Right atrium auricular region (tissue), 2 donors: Measurements from ENCODE around the gene AQP2. TPM values are rescaled to one million over a fixed set of nuclear protein-coding genes. Genes with fewer than 3 reads are reported as not detected.

ENCODE experiments used
- DNase-seq: peaks from one replicate; pipeline ENCODE4 v3.0.0-alpha.2; 2019; ENCODE audit warnings: low spot score
- H3K27ac ChIP-seq, 2 donors: fragments of 200-600 bp; sonication (generic); 1 replicate in 1 of 2; 2 replicates in 1 of 2; pipeline ENCODE4 v1.5.1; 2016 to 2019
- H3K27me3 ChIP-seq, 2 donors: fragments of 200-600 bp; sonication (generic); one replicate each; pipeline versions ENCODE4 v1.5.1 to v1.6.0; 2017 to 2019
- H3K36me3 ChIP-seq: fragments of 200-600 bp; sonication (generic); one replicate; pipeline ENCODE4 v1.5.1; 2016
- H3K4me1 ChIP-seq, 2 donors: fragments of 200-600 bp; sonication (generic); one replicate each; pipeline versions ENCODE4 v1.5.1 to v1.6.0; 2017 to 2019
- H3K4me3 ChIP-seq, 2 donors: fragments of 200-600 bp; sonication (generic); 1 replicate in 1 of 2; 2 replicates in 1 of 2; pipeline ENCODE4 v1.5.1; 2017 to 2019; ENCODE audit warnings: mild to moderate bottlenecking in 1 of 2, moderate library complexity in 1 of 2
- H3K9me3 ChIP-seq, 2 donors: fragments of 200-600 bp; sonication (generic); one replicate each; pipeline ENCODE4 v1.5.1; 2019
- total RNA-seq, 2 donors: library from RNA; depleted of rRNA; stranded (reverse); fragments of >200 nt; gene quantifications; one replicate each; pipeline ENCODE4 v1.1.0, GENCODE V29; 2016
- TF ChIP-seq, protein P1 (sequence below), 2 donors: fragments of 200-600 bp; sonication (generic); IDR thresholded peaks; one replicate each; pipeline ENCODE4 v1.5.1; 2019; ENCODE audit warnings: antibody characterized with exemption in 2 of 2

AQP2 gene
- total RNA-seq, 2 donors from 2014 or later: 0.83 TPM; not detected in 1

DNA sequence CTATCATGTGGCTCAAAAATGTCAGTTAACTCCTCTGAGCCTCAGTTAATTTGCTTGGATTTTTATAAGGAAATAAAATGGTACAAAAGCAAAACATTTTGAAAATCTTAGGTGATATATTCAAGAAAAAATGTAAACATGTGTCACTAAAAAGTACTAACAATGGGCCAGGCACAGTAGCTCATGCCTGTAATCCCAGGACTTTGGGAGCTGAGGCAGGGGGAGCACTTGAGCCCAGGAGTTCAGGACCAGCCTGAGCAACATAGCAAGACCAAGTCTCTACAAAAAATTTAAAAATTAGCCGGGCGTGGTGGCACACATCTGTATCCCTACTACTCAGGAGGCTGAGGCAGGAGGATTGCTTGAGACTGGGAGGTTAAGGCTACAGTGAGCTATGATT is 47.9 kb downstream of the AQP2 start:
- H3K9me3 ChIP-seq: no peaks in the 10 kb centered on the region
- H3K27ac ChIP-seq: no peak overlapping the region
- H3K4me3 ChIP-seq: no peak overlapping the region
- TF ChIP-seq, protein P1, sequence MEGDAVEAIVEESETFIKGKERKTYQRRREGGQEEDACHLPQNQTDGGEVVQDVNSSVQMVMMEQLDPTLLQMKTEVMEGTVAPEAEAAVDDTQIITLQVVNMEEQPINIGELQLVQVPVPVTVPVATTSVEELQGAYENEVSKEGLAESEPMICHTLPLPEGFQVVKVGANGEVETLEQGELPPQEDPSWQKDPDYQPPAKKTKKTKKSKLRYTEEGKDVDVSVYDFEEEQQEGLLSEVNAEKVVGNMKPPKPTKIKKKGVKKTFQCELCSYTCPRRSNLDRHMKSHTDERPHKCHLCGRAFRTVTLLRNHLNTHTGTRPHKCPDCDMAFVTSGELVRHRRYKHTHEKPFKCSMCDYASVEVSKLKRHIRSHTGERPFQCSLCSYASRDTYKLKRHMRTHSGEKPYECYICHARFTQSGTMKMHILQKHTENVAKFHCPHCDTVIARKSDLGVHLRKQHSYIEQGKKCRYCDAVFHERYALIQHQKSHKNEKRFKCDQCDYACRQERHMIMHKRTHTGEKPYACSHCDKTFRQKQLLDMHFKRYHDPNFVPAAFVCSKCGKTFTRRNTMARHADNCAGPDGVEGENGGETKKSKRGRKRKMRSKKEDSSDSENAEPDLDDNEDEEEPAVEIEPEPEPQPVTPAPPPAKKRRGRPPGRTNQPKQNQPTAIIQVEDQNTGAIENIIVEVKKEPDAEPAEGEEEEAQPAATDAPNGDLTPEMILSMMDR (IDR thresholded peaks at IDR 0.05): no peak
- H3K36me3 ChIP-seq: peaks cover 6% of the 10 kb centered on the region
- no peaks in the 10 kb centered on the region for H3K4me1 ChIP-seq
- DNase-seq: no peak
- no peaks in the 10 kb centered on the region for H3K27me3 ChIP-seq

DNA sequence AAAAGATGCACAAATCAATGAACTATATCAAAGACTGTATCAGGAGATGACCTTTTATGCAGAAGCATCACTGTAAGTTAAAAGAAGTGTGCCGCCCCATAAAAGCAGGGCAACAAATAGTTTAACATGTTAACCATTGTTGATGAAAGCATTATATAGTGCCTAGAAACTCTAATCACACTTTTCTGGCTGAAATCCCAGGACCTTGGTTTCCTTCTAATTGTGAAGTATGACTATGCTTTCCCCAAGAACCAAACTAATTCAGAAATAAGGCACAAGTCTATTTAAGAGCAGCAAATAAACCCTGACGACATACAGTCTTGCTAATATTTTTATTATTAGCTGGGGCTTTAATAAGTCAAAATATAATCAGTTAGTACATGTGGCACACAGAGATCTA is 53.1 kb downstream of the AQP2 start:
- Histone ChIP-seq H3K4me3 (no peak overlapping the region), H3K4me1 (no peaks in the 10 kb centered on the region), H3K27me3 (no peaks in the 10 kb centered on the region), H3K36me3 (no peaks in the 10 kb centered on the region), H3K27ac (no peak overlapping the region), H3K9me3 (no peaks in the 10 kb centered on the region)
- TF ChIP-seq, protein P1 (IDR thresholded peaks at IDR 0.05): no peak
- no peak for DNase-seq

DNA sequence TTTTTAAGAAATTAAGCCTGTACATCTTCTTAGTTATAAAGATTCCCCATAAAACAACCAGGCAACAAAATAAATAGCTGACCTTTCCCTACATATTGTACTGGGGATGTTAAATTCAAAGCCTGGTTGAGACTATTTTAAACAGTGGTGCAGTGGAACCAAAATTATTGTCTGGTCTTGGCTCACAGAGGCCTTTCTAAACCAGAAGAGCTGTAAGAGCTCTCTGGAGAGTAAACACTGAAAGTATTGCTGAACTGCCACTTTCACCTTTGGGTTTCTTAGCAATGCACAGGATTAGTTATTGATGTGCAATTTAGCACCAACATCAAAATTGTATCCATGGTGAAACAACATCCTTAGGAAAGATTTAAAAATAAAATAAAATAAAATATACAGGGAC is 54.2 kb downstream of the AQP2 start:
- no peak overlapping the region for H3K4me3 ChIP-seq
- DNase-seq: no peak
- H3K36me3 ChIP-seq: no peaks in the 10 kb centered on the region
- no peak overlapping the region for H3K27ac ChIP-seq
- TF ChIP-seq, protein P1 (IDR thresholded peaks at IDR 0.05): no peak
- no peaks in the 10 kb centered on the region for H3K9me3 ChIP-seq
- no peaks in the 10 kb centered on the region for H3K27me3 ChIP-seq
- H3K4me1 ChIP-seq: no peaks in the 10 kb centered on the region

DNA sequence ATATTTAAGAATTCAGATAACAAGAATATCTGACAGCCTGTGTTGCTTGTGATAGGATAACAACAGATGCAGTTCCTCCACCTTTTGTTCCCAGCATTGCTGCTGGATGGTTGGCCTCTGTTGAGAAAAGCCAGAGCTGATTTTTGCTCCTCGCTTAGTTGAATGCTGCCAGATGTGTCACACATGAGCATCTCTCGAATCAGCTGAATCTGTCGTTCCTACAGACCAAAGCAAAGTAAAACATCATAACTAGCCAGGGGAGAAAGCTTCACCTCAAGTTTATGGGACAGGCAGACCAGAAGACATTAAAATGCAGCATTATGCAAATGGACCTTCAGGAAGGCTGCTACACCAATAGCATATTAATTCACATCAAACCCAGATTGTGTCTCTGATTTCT is 54.6 kb downstream of the AQP2 start:
- H3K4me1 ChIP-seq: no peaks in the 10 kb centered on the region
- H3K27ac ChIP-seq: no peak overlapping the region
- TF ChIP-seq, protein P1 (IDR thresholded peaks at IDR 0.05): no peak
- DNase-seq: no peak
- H3K36me3 ChIP-seq: no peaks in the 10 kb centered on the region
- no peak overlapping the region for H3K4me3 ChIP-seq
- no peaks in the 10 kb centered on the region for H3K27me3 ChIP-seq
- H3K9me3 ChIP-seq: no peaks in the 10 kb centered on the region

DNA sequence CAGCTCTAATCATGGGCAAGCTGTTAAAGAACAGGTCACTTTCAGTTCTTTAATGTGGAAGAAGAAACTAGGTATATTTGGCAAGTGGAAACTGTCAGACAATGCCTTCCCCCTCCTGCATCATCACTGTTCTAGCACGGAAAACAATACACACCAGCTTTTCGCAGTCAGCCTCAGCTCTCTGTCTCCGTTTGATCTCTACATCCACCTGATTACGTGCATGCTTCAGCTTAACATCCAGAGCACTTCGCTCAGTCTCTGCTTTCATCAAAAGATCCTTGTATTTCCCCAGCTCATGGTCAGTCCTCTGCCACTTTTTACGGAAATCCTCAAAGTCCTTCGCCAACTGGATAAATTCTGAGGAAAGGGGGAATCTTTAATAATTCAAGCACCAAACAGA is 55.7 kb downstream of the AQP2 start:
- no peaks in the 10 kb centered on the region for H3K4me1 ChIP-seq
- no peaks in the 10 kb centered on the region for H3K27me3 ChIP-seq
- H3K27ac ChIP-seq: no peak overlapping the region
- DNase-seq: no peak
- TF ChIP-seq, protein P1 (IDR thresholded peaks at IDR 0.05): no peak
- H3K36me3 ChIP-seq: no peaks in the 10 kb centered on the region
- H3K9me3 ChIP-seq: no peaks in the 10 kb centered on the region
- H3K4me3 ChIP-seq: no peak overlapping the region

DNA sequence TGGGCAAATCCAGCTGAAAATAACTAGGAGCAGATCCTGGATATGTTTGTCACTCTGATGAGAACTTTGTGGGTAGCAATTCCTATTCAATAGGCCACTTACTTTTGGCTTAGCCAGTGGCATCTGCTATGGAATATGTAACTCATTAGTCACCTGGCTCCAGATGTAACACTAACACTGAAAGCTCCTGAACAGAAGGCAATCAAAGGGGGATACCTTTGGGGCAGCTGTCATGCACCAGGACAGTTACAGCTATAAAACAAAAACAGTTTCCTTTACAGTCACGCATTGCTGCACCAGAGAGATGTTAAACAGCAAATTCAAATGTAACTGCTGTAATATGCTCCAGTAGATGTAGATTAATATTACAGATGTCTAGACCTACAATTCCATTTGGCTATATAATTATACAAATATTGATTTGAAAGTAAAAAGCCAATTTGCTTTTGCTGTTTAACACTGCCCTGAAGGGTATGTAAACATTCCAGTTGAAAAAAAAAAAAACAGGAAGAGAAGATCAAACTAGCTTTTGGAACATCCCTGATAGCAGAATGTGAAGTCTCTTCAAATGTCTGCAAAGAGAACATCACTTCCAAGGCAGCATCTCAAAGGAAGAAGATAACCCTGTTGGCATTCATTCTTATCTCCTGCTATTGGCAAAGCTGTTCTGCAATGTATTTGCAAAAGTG is 56.4 kb downstream of the AQP2 start:
- H3K36me3 ChIP-seq: no peaks in the 10 kb centered on the region
- no peak overlapping the region for H3K27ac ChIP-seq

More for the DNA sequence above, 56.4 kb downstream of the AQP2 start:
- H3K4me3 ChIP-seq: no peak overlapping the region
- no peaks in the 10 kb centered on the region for H3K4me1 ChIP-seq
- TF ChIP-seq, protein P1 (IDR thresholded peaks at IDR 0.05): no peak
- DNase-seq: no peak
- H3K9me3 ChIP-seq: no peaks in the 10 kb centered on the region
- no peaks in the 10 kb centered on the region for H3K27me3 ChIP-seq
